ENCODE measurements around the gene TMBIM6.

TMBIM6 gene

GRCh38 chr12:49798934-49799333 is 57.6 kb downstream of the TMBIM6 start:
- no peak for DNase-seq (ENCODE audit: low read depth)
- no peak for TF ChIP-seq CTCF (conservative IDR thresholded peaks at IDR 0.05; ENCODE audit: low read depth, low read length)
- H3K4me3 ChIP-seq (ENCODE audit: low read length) = no peak overlapping the region

- TF ChIP-seq CTCF (conservative IDR thresholded peaks at IDR 0.05; ENCODE audit: low read depth, low read length) = no peak
- DNase-seq (ENCODE audit: low read depth) = no peak
- H3K4me3 ChIP-seq (ENCODE audit: low read length) = no peak overlapping the region
These were observed 59.2 kb downstream of the TMBIM6 start for GRCh38 chr12:49800421-49801140.

GRCh38 chr12:49801141-49802063 is 60.0 kb downstream of the TMBIM6 start:
- no peak overlapping the region for H3K4me3 ChIP-seq (ENCODE audit: low read length)
- no peak for DNase-seq (ENCODE audit: low read depth)
- TF ChIP-seq CTCF (conservative IDR thresholded peaks at IDR 0.05; ENCODE audit: low read depth, low read length) = no peak

GRCh38 chr12:49803693-49804450 is 62.5 kb downstream of the TMBIM6 start:
- no peak overlapping the region for H3K4me3 ChIP-seq (ENCODE audit: low read length)
- no peak for DNase-seq (ENCODE audit: low read depth)

GRCh38 chr12:49804821-49805220 is 63.5 kb downstream of the TMBIM6 start:
- H3K4me3 ChIP-seq (ENCODE audit: low read length) = no peak overlapping the region
- no peak for TF ChIP-seq CTCF (conservative IDR thresholded peaks at IDR 0.05; ENCODE audit: low read depth, low read length)
- no peak for DNase-seq (ENCODE audit: low read depth)

More at GRCh38 chr12:49803693-49804450, 62.5 kb downstream of the TMBIM6 start:
- no peak for TF ChIP-seq CTCF (conservative IDR thresholded peaks at IDR 0.05; ENCODE audit: low read depth, low read length)

GRCh38 chr12:49805409-49805808 is 64.1 kb downstream of the TMBIM6 start:
- no peak for TF ChIP-seq CTCF (conservative IDR thresholded peaks at IDR 0.05; ENCODE audit: low read depth, low read length)
- no peak for DNase-seq (ENCODE audit: low read depth)

More at GRCh38 chr12:49805409-49805808, 64.1 kb downstream of the TMBIM6 start:
- H3K4me3 ChIP-seq (ENCODE audit: low read length) = no peak overlapping the region
